Karpas-422 (cell line): ENCODE data around the gene C2orf76. TPM values are rescaled to one million over a fixed set of nuclear protein-coding genes. Genes with fewer than 3 reads are reported as not detected.

Source experiments
- DNase-seq: peaks from one replicate; pipeline ENCODE4 v3.0.0-alpha.2; 2015
- H2AFZ ChIP-seq: fragments of 200-600 bp; sonication (generic); 2 replicates; pipeline ENCODE4 v1.6.1; 2014; ENCODE audit warnings: antibody characterized with exemption, low read length, mixed read lengths
- H3K27ac ChIP-seq: fragments of 200-600 bp; sonication (generic); 2 replicates; pipeline ENCODE4 v1.5.1; 2014; ENCODE audit warnings: mild to moderate bottlenecking, low read length, moderate library complexity
- H3K27me3 ChIP-seq: fragments of 200-600 bp; sonication (generic); 2 replicates; pipeline ENCODE4 v1.6.1; 2014; ENCODE audit warnings: low read length, mixed read lengths
- H3K36me3 ChIP-seq: fragments of 200-600 bp; sonication (generic); 2 replicates; pipeline ENCODE4 v1.6.1; 2014; ENCODE audit warnings: low read length, mixed read lengths; ENCODE audit not compliant: insufficient read depth
- H3K4me1 ChIP-seq: fragments of 200-600 bp; sonication (generic); 2 replicates; pipeline ENCODE4 v1.6.1; 2014; ENCODE audit warnings: mild to moderate bottlenecking, low read length, mixed read lengths
- H3K4me2 ChIP-seq: fragments of 200-600 bp; sonication (generic); 2 replicates; pipeline ENCODE4 v1.6.1; 2014; ENCODE audit warnings: low read length, low read depth, mild to moderate bottlenecking; ENCODE audit not compliant: poor library complexity, severe bottlenecking
- H3K4me3 ChIP-seq: fragments of 200-600 bp; sonication (generic); 2 replicates; pipeline ENCODE4 v1.5.1; 2014; ENCODE audit warnings: mild to moderate bottlenecking, antibody characterized with exemption, low read length, mixed read lengths
- H3K79me2 ChIP-seq: fragments of 200-600 bp; sonication (generic); 2 replicates; pipeline ENCODE4 v1.6.1; 2014; ENCODE audit warnings: mild to moderate bottlenecking, low read length, mixed read lengths
- H3K9ac ChIP-seq: fragments of 200-600 bp; sonication (generic); 2 replicates; pipeline ENCODE4 v1.6.0; 2014; ENCODE audit warnings: low read length
- H3K9me2 ChIP-seq: fragments of 200-600 bp; sonication (generic), shearing (Covaris generic); replicated peaks from 2 replicates; pipeline ENCODE4 v1.6.0; 2014; ENCODE audit warnings: mild to moderate bottlenecking, low read length, moderate library complexity; ENCODE audit not compliant: insufficient read depth
- H3K9me3 ChIP-seq: fragments of 300-700, 200-600 bp; sonication (generic); 2 replicates; pipeline ENCODE4 v1.6.1; 2014; ENCODE audit warnings: low read length, mixed read lengths
- H4K20me1 ChIP-seq: fragments of 200-600 bp; sonication (generic); 2 replicates; pipeline ENCODE4 v1.6.1; 2014; ENCODE audit warnings: mild to moderate bottlenecking, antibody characterized with exemption, low read length, low read depth; ENCODE audit not compliant: insufficient read depth
- total RNA-seq: library from RNA; depleted of rRNA; stranded (reverse); fragments of >200 nt; shearing (Covaris generic); gene quantifications from 2 replicates; pipeline ENCODE4 v1.2.3, GENCODE V29; 2014; ENCODE audit warnings: low replicate concordance

C2orf76 gene
- total RNA-seq, 1 experiment from 2014 or later = 6.6 TPM

DNA sequence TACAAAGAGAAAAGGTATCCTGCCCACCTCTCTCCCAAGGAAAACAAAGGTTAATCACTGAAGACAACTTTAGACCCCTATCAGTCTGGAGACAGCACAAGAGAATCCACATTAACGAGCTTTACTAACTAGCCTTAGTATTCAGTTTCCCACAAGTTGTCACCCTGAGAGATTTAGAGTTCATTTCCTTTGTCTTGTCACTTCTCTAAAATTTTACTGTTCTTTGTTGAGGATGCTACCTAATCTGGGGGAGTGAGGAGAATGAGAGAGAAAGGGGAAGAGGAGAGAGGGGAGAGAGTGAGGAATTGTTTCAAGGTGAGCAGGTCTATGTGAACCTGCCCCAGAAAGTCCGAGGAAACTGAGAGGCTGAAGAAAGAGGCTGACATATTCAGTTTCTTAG lies 28.4 kb downstream of the C2orf76 start:
- DNase-seq = no peak
- H3K9ac ChIP-seq = no peak overlapping the region
- no peaks in the 10 kb centered on the region for H3K9me2 ChIP-seq
- no peak overlapping the region for H3K27ac ChIP-seq
- no peak overlapping the region for H2AFZ ChIP-seq
- H3K79me2 ChIP-seq = no peaks in the 10 kb centered on the region
- H4K20me1 ChIP-seq = no peaks in the 10 kb centered on the region
- H3K4me1 ChIP-seq = no peaks in the 10 kb centered on the region; the same call in 1 of the 2 replicates
- H3K4me2 ChIP-seq = no peak overlapping the region
- H3K9me3 ChIP-seq = no peaks in the 10 kb centered on the region
- no peaks in the 10 kb centered on the region for H3K36me3 ChIP-seq
- H3K4me3 ChIP-seq = no peak overlapping the region
- no peaks in the 10 kb centered on the region; the same call in 1 of the 2 replicates for H3K27me3 ChIP-seq

DNA sequence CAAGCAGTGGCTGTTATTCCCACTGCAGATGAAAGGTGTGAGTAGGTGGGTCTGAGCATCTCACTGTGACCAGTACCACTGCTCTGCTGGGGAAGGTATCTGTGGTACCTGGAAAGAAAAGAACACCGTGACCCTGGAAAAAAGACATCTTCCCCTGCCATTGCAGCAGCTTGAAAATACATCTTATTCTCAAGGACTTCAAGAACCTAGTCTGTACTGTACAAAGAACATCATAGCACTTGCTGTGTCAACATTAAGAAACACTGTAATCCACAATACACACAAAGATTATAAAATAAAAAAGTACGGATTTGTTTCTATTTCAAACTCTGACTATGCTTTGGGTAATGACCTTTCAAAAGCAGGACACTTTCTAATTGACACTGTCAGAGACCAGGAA lies 28.9 kb downstream of the C2orf76 start:
- H3K4me2 ChIP-seq = no peak overlapping the region
- no peak overlapping the region for H3K9ac ChIP-seq
- no peaks in the 10 kb centered on the region for H3K9me2 ChIP-seq
- no peak overlapping the region for H3K4me3 ChIP-seq
- no peaks in the 10 kb centered on the region for H4K20me1 ChIP-seq
- H2AFZ ChIP-seq = no peak overlapping the region
- H3K36me3 ChIP-seq = no peaks in the 10 kb centered on the region
- no peaks in the 10 kb centered on the region; the same call in 1 of the 2 replicates for H3K4me1 ChIP-seq
- no peak for DNase-seq
- no peak overlapping the region for H3K27ac ChIP-seq
- no peaks in the 10 kb centered on the region; the same call in 1 of the 2 replicates for H3K27me3 ChIP-seq
- H3K79me2 ChIP-seq = no peaks in the 10 kb centered on the region
- no peaks in the 10 kb centered on the region for H3K9me3 ChIP-seq

DNA sequence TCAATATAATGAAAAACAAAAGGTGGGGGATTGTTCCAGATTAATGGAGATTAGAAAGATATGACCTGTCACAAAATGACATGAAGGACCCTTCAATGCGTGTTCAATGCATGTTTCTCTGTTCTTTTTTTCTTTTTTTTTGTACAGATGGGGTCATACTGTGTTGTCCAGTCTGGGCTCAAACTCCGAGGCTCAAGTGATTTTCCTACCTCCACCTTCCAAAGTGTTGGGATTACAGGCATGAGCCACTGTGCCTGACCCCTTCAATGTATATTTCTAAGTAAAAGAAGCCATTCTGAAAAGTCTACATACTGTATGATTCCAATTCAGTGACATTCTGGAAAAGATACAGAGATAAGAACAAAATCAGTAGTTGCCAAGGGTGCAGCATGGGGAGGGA lies 32.8 kb downstream of the C2orf76 start:
- H4K20me1 ChIP-seq = no peaks in the 10 kb centered on the region
- no peak overlapping the region for H3K4me3 ChIP-seq
- no peak overlapping the region for H2AFZ ChIP-seq
- no peak overlapping the region for H3K27ac ChIP-seq
- H3K27me3 ChIP-seq = no peaks in the 10 kb centered on the region
- H3K36me3 ChIP-seq = no peaks in the 10 kb centered on the region
- no peaks in the 10 kb centered on the region; the same call in 1 of the 2 replicates for H3K4me1 ChIP-seq
- H3K4me2 ChIP-seq = no peak overlapping the region
- no peaks in the 10 kb centered on the region for H3K9me2 ChIP-seq
- no peaks in the 10 kb centered on the region for H3K79me2 ChIP-seq
- no peak overlapping the region for H3K9ac ChIP-seq
- DNase-seq = no peak
- H3K9me3 ChIP-seq = no peaks in the 10 kb centered on the region

DNA sequence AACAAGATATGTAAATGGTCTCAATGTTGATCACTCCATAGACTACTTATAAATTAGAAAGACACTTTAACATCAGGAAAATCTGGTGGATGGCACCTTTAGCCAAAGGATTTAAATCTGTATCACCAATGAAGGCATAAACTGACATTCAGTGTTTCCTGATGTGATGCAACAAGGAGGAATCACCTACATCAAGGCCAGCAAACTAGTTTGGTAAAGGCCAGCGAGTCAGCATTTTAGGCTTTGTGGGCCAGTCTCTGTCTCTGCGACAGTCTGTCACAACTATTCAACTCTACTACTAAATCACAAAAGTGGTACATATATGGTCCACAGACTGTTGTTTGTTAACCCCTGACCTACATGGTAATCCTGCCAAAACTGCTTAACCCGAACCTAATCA lies 33.3 kb downstream of the C2orf76 start:
- no peaks in the 10 kb centered on the region for H3K36me3 ChIP-seq
- no peaks in the 10 kb centered on the region for H3K27me3 ChIP-seq
- H3K27ac ChIP-seq = no peak overlapping the region
- H3K9me3 ChIP-seq = no peaks in the 10 kb centered on the region
- no peak for DNase-seq
- H2AFZ ChIP-seq = no peak overlapping the region
- H3K79me2 ChIP-seq = no peaks in the 10 kb centered on the region
- H3K9me2 ChIP-seq = no peaks in the 10 kb centered on the region
- no peak overlapping the region for H3K4me2 ChIP-seq
- H3K4me1 ChIP-seq = no peaks in the 10 kb centered on the region
- H4K20me1 ChIP-seq = no peaks in the 10 kb centered on the region
- H3K4me3 ChIP-seq = no peak overlapping the region
- H3K9ac ChIP-seq = no peak overlapping the region

DNA sequence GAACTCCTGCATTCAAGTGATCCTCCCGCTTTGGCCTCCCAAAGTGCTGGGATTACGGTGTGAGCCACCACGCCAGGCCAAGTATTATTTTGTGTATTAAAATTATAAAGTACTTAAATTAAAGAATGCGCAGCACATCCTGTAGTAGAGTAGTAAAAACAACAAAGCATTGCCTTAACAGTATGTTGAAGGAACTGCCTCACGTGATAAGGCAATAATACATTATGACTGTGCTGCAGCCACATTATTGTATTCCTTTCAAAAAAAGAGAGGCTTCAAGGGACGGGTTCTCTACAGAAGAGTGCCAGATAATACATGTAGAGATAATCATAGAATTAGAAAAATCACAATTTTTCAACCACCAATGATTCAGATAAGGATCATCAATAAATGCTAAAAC lies 33.7 kb downstream of the C2orf76 start:
- Histone ChIP-seq H3K9me3 (no peaks in the 10 kb centered on the region), H4K20me1 (no peaks in the 10 kb centered on the region), H3K79me2 (no peaks in the 10 kb centered on the region), H3K9me2 (no peaks in the 10 kb centered on the region), H3K9ac (no peak overlapping the region), H3K4me2 (no peak overlapping the region), H3K27me3 (no peaks in the 10 kb centered on the region), H3K36me3 (no peaks in the 10 kb centered on the region), H2AFZ (no peak overlapping the region), H3K27ac (no peak overlapping the region), H3K4me3 (no peak overlapping the region), H3K4me1 (no peaks in the 10 kb centered on the region)
- no peak for DNase-seq

DNA sequence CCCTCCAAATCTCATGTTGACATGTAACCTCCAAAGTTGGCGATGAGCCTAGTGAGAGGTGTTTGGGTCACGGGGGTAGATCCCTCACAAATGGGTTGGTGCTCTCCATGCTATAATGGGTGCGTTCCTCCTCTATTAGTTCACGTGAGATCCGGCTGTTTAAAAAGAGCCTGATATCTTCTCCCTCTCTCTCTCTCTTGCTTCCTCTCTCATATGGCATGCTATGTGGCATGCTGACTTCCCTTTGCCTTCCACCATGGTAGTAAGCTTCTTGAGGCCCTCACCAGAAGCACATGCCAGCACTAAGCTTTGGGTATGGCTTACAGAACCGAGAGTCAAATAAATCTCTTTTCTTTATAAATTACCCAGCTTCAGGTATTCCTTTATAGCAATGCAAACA lies 39.2 kb downstream of the C2orf76 start:
- DNase-seq = no peak
- Histone ChIP-seq H3K36me3 (no peaks in the 10 kb centered on the region), H3K9me3 (no peaks in the 10 kb centered on the region), H3K9me2 (no peaks in the 10 kb centered on the region), H2AFZ (no peak overlapping the region), H3K4me2 (no peak overlapping the region), H3K4me3 (no peak overlapping the region), H3K27me3 (no peaks in the 10 kb centered on the region), H4K20me1 (no peaks in the 10 kb centered on the region), H3K4me1 (no peaks in the 10 kb centered on the region), H3K27ac (no peak overlapping the region), H3K9ac (no peak overlapping the region), H3K79me2 (no peaks in the 10 kb centered on the region)

DNA sequence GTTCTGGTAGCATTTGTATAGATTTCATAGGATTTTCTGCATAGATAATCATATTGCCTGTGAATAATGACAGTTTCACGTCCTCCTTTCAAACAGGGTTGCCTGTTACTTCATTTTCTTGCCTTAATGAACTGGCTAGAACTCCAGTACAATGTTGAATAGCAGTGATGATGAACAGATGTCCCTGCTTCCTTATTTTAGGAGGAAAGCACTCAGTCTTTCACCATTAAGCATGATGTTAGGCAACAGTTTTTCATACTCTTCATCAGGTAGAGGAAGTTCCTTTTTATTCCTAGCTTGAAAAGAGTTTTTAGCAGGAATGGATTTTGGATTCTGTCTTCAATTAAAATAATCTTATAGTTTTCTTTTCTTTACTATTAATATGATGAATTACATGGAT lies 39.7 kb downstream of the C2orf76 start:
- H3K27me3 ChIP-seq = no peaks in the 10 kb centered on the region
- no peak overlapping the region for H3K9ac ChIP-seq
- no peak overlapping the region for H3K4me3 ChIP-seq
- DNase-seq = no peak
- no peaks in the 10 kb centered on the region for H3K79me2 ChIP-seq
- no peak overlapping the region for H3K27ac ChIP-seq
- H3K4me1 ChIP-seq = no peaks in the 10 kb centered on the region
- H4K20me1 ChIP-seq = no peaks in the 10 kb centered on the region
- no peaks in the 10 kb centered on the region for H3K9me3 ChIP-seq
- no peaks in the 10 kb centered on the region for H3K36me3 ChIP-seq
- H3K9me2 ChIP-seq = no peaks in the 10 kb centered on the region
- H3K4me2 ChIP-seq = no peak overlapping the region
- no peak overlapping the region for H2AFZ ChIP-seq

DNA sequence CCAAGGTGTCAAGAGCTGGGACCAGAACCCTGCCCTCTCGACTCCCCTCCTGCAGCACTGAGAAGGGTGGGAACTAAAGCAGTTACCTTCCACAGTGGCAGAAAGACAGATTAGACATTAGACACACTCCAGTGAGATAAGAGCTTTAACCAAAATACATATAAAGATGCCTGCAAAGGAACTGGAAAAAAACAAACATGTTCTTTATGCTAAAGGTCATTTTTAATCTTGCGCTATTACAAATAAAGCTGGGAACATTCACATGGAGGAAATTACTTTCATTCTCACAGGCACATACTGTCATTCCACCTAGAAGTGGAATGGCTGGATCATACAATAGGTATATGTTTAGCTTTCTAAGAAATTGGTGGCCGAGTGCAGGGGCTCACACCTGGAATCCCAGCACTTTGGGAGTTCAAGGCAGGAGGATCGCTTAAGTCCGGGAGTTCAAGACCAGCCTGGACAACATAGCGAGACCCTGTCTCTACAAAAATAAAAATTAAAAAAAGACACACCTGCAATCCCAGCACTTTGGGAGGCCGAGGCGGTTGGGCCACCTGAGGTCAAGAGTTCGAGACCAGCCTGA lies 41.9 kb downstream of the C2orf76 start:
- Histone ChIP-seq H3K4me3 (no peak overlapping the region), H3K27ac (no peak overlapping the region), H3K9me2 (no peaks in the 10 kb centered on the region), H3K4me1 (no peaks in the 10 kb centered on the region), H3K79me2 (no peaks in the 10 kb centered on the region), H3K4me2 (no peak overlapping the region), H4K20me1 (0 out of 2 replicates have a peak, but pooled peaks cover 3% of the 10 kb centered on the region), H2AFZ (no peak overlapping the region), H3K9me3 (no peaks in the 10 kb centered on the region), H3K27me3 (no peaks in the 10 kb centered on the region), H3K9ac (no peak overlapping the region), H3K36me3 (no peaks in the 10 kb centered on the region)
- DNase-seq = no peak
